SH-SY5Y (cell line): ENCODE measurements around the gene REM2.

Experiments
- GATA2 ChIP-seq: IDR thresholded peaks from 2 replicates; pipeline ENCODE4 v1.6.1; 2011; ENCODE audit warnings: mild to moderate bottlenecking, low read depth, low read length
- GATA3 ChIP-seq: IDR thresholded peaks from 2 replicates; pipeline ENCODE4 v1.6.1; 2011; ENCODE audit warnings: low read depth, mild to moderate bottlenecking, low read length, moderate library complexity

DNA sequence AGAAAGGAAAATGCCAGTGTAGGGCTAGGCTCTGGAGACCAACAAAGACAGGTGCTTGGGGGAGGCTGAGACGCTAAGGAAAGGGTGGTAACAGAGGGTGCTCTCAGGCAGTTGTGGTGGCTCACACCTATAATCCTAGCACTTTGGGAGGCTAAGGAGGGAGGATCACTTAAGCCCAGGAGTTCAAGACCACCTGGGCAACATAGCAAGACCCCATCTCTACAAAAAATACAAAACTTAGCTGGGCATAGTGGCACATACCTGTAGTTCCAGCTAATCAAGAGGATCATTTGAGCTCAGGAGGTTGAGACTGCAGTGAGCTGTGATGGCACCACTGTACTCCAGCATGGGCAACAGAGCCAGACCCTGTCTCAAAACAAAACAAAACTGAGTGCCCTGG, 12.4 kb downstream of the REM2 start:
- TF ChIP-seq GATA3 (no peak), GATA2 (no peak)
